Ramos (cell line): ENCODE measurements around the gene VPS39.
"Not testable (repeated sequence)": the region's sequence is repeated elsewhere in the genome, so short reads cannot be mapped to it uniquely, and the experiment has no call there.

ENCODE experiments used
- in situ Hi-C: fragments of 300-500 bp; cut with MboI; formaldehyde crosslinking; loops from one replicate; pipeline ENCODE4 v1.14.3; 2022; ENCODE audit warnings: low sequenced_read_pairs; ENCODE audit not compliant: unreplicated experiment

VPS39 gene

GRCh38 chr15:42207674-42208579 is at the start of gene VPS39:
Gene VPS39 (minus strand): TSS chr15:42208304. CDS start chr15:42208153, 151 bp downstream.
- in situ Hi-C loops = no loop called here

GRCh38 chr15:42253300-42253699 is 45.2 kb upstream of the VPS39 start:
- in situ Hi-C loops = no loop called here

- in situ Hi-C loops = no loop called here
Observed at GRCh38 chr15:42240823-42241222, 32.7 kb upstream of the VPS39 start.

GRCh38 chr15:42239528-42240182 is 31.6 kb upstream of the VPS39 start:
- in situ Hi-C loops = no loop called here

GRCh38 chr15:42233107-42233506 is 25.0 kb upstream of the VPS39 start:
- in situ Hi-C loops = no loop called here

GRCh38 chr15:42232606-42233005 is 24.5 kb upstream of the VPS39 start:
- in situ Hi-C loops = no loop called here

GRCh38 chr15:42231088-42231487 is 23.0 kb upstream of the VPS39 start:
- in situ Hi-C loops = no loop called here

- in situ Hi-C loops = not testable (repeated sequence)
Observed at GRCh38 chr15:42228981-42229380, 20.9 kb upstream of the VPS39 start.

- in situ Hi-C loops = no loop called here
Observed at GRCh38 chr15:42228036-42228435, 19.9 kb upstream of the VPS39 start.

- in situ Hi-C loops = no loop called here
Observed at GRCh38 chr15:42226648-42227047, 18.5 kb upstream of the VPS39 start.

- in situ Hi-C loops = no loop called here
Observed at GRCh38 chr15:42220216-42220615, 12.1 kb upstream of the VPS39 start.

- in situ Hi-C loops = no loop called here
Observed at GRCh38 chr15:42218953-42219592, 11.0 kb upstream of the VPS39 start.

GRCh38 chr15:42217568-42217967 is 9.5 kb upstream of the VPS39 start:
- in situ Hi-C loops = no loop called here

- in situ Hi-C loops = no loop called here
Observed at GRCh38 chr15:42215913-42216829, 8.1 kb upstream of the VPS39 start.

- in situ Hi-C loops = no loop called here
Observed at GRCh38 chr15:42214600-42214999, 6.5 kb upstream of the VPS39 start.

- in situ Hi-C loops = no loop called here
Observed at GRCh38 chr15:42213511-42213910, 5.4 kb upstream of the VPS39 start.

GRCh38 chr15:42210696-42211095 is 2.6 kb upstream of the VPS39 start:
- in situ Hi-C loops = no loop called here

GRCh38 chr15:42206406-42206805 is 1.7 kb downstream of the VPS39 start:
- in situ Hi-C loops = no loop called here

GRCh38 chr15:42203891-42204290 is 4.2 kb downstream of the VPS39 start:
- in situ Hi-C loops = no loop called here

GRCh38 chr15:42202653-42203052 is 5.5 kb downstream of the VPS39 start:
- in situ Hi-C loops = no loop called here
